Loucy (cell line): ENCODE data around the gene SLC43A1.

Experiments
- H2AFZ ChIP-seq: fragments of 200-600 bp; sonication (generic); 2 replicates; pipeline ENCODE4 v1.6.0; 2016; ENCODE audit warnings: antibody characterized with exemption, mild to moderate bottlenecking, low read length, moderate library complexity
- H3F3A ChIP-seq: fragments of 200-600 bp; 2 replicates; pipeline ENCODE4 v1.6.0; 2016; ENCODE audit warnings: antibody characterized with exemption, low read depth, mild to moderate bottlenecking
- H3K27me3 ChIP-seq: fragments of 200-600 bp; sonication (generic); 2 replicates; pipeline ENCODE4 v1.6.1; 2014; ENCODE audit warnings: low read length, mild to moderate bottlenecking; ENCODE audit not compliant: insufficient read depth, poor library complexity, severe bottlenecking
- H3K36me3 ChIP-seq: fragments of 200-600 bp; sonication (generic); 2 replicates; pipeline ENCODE4 v1.6.1; 2016; ENCODE audit warnings: low read length; ENCODE audit not compliant: insufficient read depth
- H3K4me1 ChIP-seq: fragments of 200-600 bp; sonication (generic); 2 replicates; pipeline ENCODE4 v1.5.1; 2014; ENCODE audit warnings: low read length, mild to moderate bottlenecking; ENCODE audit not compliant: insufficient read depth, poor library complexity, severe bottlenecking
- H3K4me2 ChIP-seq: fragments of 200-600 bp; sonication (generic); 2 replicates; pipeline ENCODE4 v1.6.0; 2014; ENCODE audit warnings: antibody characterized with exemption, low read length, low read depth, mild to moderate bottlenecking; ENCODE audit not compliant: poor library complexity, severe bottlenecking
- H3K4me3 ChIP-seq: fragments of 200-600 bp; sonication (generic); 2 replicates; pipeline ENCODE4 v1.5.1; 2014; ENCODE audit warnings: low read length, mild to moderate bottlenecking, mixed read lengths; ENCODE audit not compliant: poor library complexity, severe bottlenecking
- H3K79me2 ChIP-seq: fragments of 200-600 bp; sonication (generic); 2 replicates; pipeline ENCODE4 v1.6.1; 2014; ENCODE audit warnings: low read length; ENCODE audit not compliant: insufficient read depth
- H3K9ac ChIP-seq: fragments of 200-600 bp; sonication (generic); 2 replicates; pipeline ENCODE4 v1.6.0; 2014; ENCODE audit warnings: mild to moderate bottlenecking, low read depth, low read length, moderate library complexity; ENCODE audit not compliant: poor library complexity, severe bottlenecking
- H3K9me2 ChIP-seq: fragments of 200-600 bp; sonication (generic); replicated peaks from 2 replicates; pipeline ENCODE4 v1.6.1; 2016; ENCODE audit warnings: low read depth, low read length, mixed read lengths
- H3K9me3 ChIP-seq: fragments of 200-600 bp; sonication (generic); 2 replicates; pipeline ENCODE4 v1.6.1; 2014; ENCODE audit warnings: mild to moderate bottlenecking, antibody characterized with exemption, low read length, low read depth; ENCODE audit not compliant: insufficient read depth
- H4K20me1 ChIP-seq: fragments of 200-600 bp; sonication (generic); 2 replicates; pipeline ENCODE4 v1.6.0; 2014; ENCODE audit warnings: antibody characterized with exemption, low read length, mild to moderate bottlenecking; ENCODE audit not compliant: insufficient read depth, poor library complexity, severe bottlenecking
- CTCF ChIP-seq: fragments of 200-600 bp; sonication (generic); conservative IDR thresholded peaks from 2 replicates; pipeline ENCODE4 v1.5.1; 2014; ENCODE audit warnings: mild to moderate bottlenecking, antibody characterized with exemption, low read length
- EZH2phosphoT487 ChIP-seq: fragments of 200-600 bp; IDR thresholded peaks from 2 replicates; pipeline ENCODE4 v1.6.1; 2018; ENCODE audit warnings: antibody characterized with exemption, mild to moderate bottlenecking, moderate library complexity, borderline replicate concordance

The SLC43A1 gene

GRCh38 chr11:57473285-57473841 is 42.1 kb downstream of the SLC43A1 start:
- H3K4me1 ChIP-seq = peaks cover 26% of the 10 kb centered on the region

GRCh38 chr11:57471496-57471895 is 44.0 kb downstream of the SLC43A1 start:
- no peak overlapping the region for H3K4me2 ChIP-seq

More at GRCh38 chr11:57473285-57473841, 42.1 kb downstream of the SLC43A1 start:
- H3F3A ChIP-seq = no peaks in the 10 kb centered on the region
- no peaks in the 10 kb centered on the region for H3K36me3 ChIP-seq
- H3K9me2 ChIP-seq = no peaks in the 10 kb centered on the region
- peak overlapping the region; percentile 62 for H3K4me3 ChIP-seq
- H2AFZ ChIP-seq = no peak overlapping the region
- no peaks in the 10 kb centered on the region for H3K27me3 ChIP-seq
- peak overlapping the region; percentile 44 for H3K9ac ChIP-seq
- H4K20me1 ChIP-seq = no peaks in the 10 kb centered on the region
- H3K9me3 ChIP-seq = no peaks in the 10 kb centered on the region
- peak overlapping the region; percentile 70 for H3K4me2 ChIP-seq
- H3K79me2 ChIP-seq = no peaks in the 10 kb centered on the region; the same call in 1 of the 2 replicates
- no peak for TF ChIP-seq CTCF
- no peak for TF ChIP-seq EZH2phosphoT487

GRCh38 chr11:57469268-57469667 is 46.2 kb downstream of the SLC43A1 start:
- Histone ChIP-seq H3K9me2 (no peaks in the 10 kb centered on the region), H3F3A (no peaks in the 10 kb centered on the region), H3K79me2 (no peaks in the 10 kb centered on the region), H2AFZ (no peak overlapping the region), H3K4me2 (no peak overlapping the region), H3K4me3 (no peak overlapping the region), H3K9me3 (no peaks in the 10 kb centered on the region), H4K20me1 (no peaks in the 10 kb centered on the region), H3K9ac (no peak overlapping the region), H3K27me3 (no peaks in the 10 kb centered on the region), H3K36me3 (no peaks in the 10 kb centered on the region), H3K4me1 (peaks cover 11% of the 10 kb centered on the region)
- TF ChIP-seq EZH2phosphoT487 (no peak), CTCF (no peak)

More at GRCh38 chr11:57471496-57471895, 44.0 kb downstream of the SLC43A1 start:
- Histone ChIP-seq H3K9ac (no peak overlapping the region), H3K4me1 (peaks cover 26% of the 10 kb centered on the region), H3F3A (no peaks in the 10 kb centered on the region), H3K27me3 (no peaks in the 10 kb centered on the region), H4K20me1 (no peaks in the 10 kb centered on the region), H2AFZ (no peak overlapping the region), H3K9me3 (no peaks in the 10 kb centered on the region), H3K9me2 (no peaks in the 10 kb centered on the region), H3K4me3 (no peak overlapping the region), H3K79me2 (no peaks in the 10 kb centered on the region; the same call in 1 of the 2 replicates), H3K36me3 (no peaks in the 10 kb centered on the region)
- TF ChIP-seq CTCF = no peak
- no peak for TF ChIP-seq EZH2phosphoT487
